Body of pancreas (tissue), 4 donors: ENCODE measurements around the gene MACF1.

Source experiments
- CTCF ChIP-seq, 7 experiments: fragments of 450-650 bp in 4 of 7; fragments of 200-600 bp in 3 of 7; sonication (generic) in 3 of 7; IDR thresholded peaks; one replicate each; pipeline ENCODE4 v1.5.1; 2016 to 2019; ENCODE audit warnings: antibody characterized with exemption in 7 of 7
- POLR2A ChIP-seq, 3 donors: fragments of 450-650 bp; IDR thresholded peaks; one replicate each; pipeline ENCODE4 v1.6.1; 2016; ENCODE audit warnings: antibody characterized with exemption in 3 of 3, mild to moderate bottlenecking in 2 of 3

GRCh38 chr1:39228252-39228651 is 23.8 kb downstream of the MACF1 start:
- TF ChIP-seq CTCF (IDR thresholded peaks at IDR 0.05) (no peak), POLR2A (IDR thresholded peaks at IDR 0.05) (no peak)
